Astrocyte (in vitro differentiated cells and primary cell): ENCODE measurements around the gene COMT.

ENCODE experiments used
- EZH2 ChIP-seq: IDR thresholded peaks from 2 replicates; pipeline ENCODE4 v1.6.1; 2012; ENCODE audit warnings: mild to moderate bottlenecking, low read length, inconsistent platforms; ENCODE audit not compliant: insufficient read depth
- TF ChIP-seq, protein P1 (sequence below): IDR thresholded peaks from 2 replicates; pipeline ENCODE4 v1.5.1; 2011; ENCODE audit warnings: low read depth, mild to moderate bottlenecking, inconsistent platforms, low read length, moderate library complexity; ENCODE audit not compliant: insufficient read depth

- TF ChIP-seq, protein P1, sequence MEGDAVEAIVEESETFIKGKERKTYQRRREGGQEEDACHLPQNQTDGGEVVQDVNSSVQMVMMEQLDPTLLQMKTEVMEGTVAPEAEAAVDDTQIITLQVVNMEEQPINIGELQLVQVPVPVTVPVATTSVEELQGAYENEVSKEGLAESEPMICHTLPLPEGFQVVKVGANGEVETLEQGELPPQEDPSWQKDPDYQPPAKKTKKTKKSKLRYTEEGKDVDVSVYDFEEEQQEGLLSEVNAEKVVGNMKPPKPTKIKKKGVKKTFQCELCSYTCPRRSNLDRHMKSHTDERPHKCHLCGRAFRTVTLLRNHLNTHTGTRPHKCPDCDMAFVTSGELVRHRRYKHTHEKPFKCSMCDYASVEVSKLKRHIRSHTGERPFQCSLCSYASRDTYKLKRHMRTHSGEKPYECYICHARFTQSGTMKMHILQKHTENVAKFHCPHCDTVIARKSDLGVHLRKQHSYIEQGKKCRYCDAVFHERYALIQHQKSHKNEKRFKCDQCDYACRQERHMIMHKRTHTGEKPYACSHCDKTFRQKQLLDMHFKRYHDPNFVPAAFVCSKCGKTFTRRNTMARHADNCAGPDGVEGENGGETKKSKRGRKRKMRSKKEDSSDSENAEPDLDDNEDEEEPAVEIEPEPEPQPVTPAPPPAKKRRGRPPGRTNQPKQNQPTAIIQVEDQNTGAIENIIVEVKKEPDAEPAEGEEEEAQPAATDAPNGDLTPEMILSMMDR = no peak
- no peak for TF ChIP-seq EZH2
These were observed 40.7 kb upstream of the COMT start for GRCh38 chr22:19900707-19901436.
